Measurements from ENCODE around the gene STRN. TPM values are rescaled to one million over a fixed set of nuclear protein-coding genes. Genes with fewer than 3 reads are reported as not detected.

STRN gene
- total RNA-seq, 2 donors from 2014 or later = 29.2 to 36.0 TPM

DNA sequence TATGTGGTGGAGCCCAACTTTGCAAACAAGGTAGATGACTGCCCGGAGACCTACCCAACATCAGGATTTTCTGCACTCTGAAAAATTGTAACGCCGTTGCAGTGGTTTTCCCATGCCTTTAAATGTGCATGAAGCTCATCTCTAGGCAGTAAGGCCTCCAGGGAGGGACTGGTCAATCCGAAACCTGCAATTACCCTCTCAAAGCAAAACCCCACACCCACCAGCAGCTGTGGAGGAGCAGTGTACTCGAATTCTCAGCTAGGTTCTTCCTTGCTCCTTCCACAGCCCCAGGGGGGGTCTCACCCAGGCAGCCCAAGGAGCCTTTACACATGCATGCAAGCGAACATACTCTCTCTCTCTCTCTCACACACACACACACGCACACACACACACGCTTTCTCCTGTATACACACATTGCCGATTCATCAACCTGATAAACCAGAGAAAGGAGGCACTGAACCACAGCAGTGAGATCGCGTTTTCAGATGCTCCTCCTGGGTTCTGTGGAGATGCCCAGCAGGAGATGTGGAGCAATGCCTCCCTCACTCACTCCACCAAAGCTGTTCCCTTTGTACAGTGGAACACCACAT, 160.6 kb downstream of the STRN start:
- H3K27me3 Mint-ChIP-seq = peaks cover 15% of the 10 kb centered on the region
- H3K4me3 Mint-ChIP-seq = no peak overlapping the region
- DNase-seq (no peak), ATAC-seq (no peak)
- no peaks in the 10 kb centered on the region for H3K36me3 Mint-ChIP-seq (ENCODE audit: low read depth)
- no peaks in the 10 kb centered on the region for H3K9me3 ChIP-seq (ENCODE audit: control insufficient read depth, low read length, poor library complexity, severe bottlenecking)
- no peak overlapping the region for H3K27ac Mint-ChIP-seq
- H3K4me1 Mint-ChIP-seq = no peaks in the 10 kb centered on the region

- H3K9me3 ChIP-seq (ENCODE audit: control insufficient read depth, low read length, poor library complexity, severe bottlenecking) = no peaks in the 10 kb centered on the region
- H3K4me3 Mint-ChIP-seq = no peak overlapping the region
- peaks cover 37% of the 10 kb centered on the region for H3K27me3 Mint-ChIP-seq
- DNase-seq = no peak
- H3K4me1 Mint-ChIP-seq = no peaks in the 10 kb centered on the region
- H3K36me3 Mint-ChIP-seq (ENCODE audit: low read depth) = no peaks in the 10 kb centered on the region
- ATAC-seq = no peak
- no peak overlapping the region for H3K27ac Mint-ChIP-seq
Observed at GRCh38 chr2:36802952-36803351, 163.4 kb downstream of the STRN start.

GRCh38 chr2:36801088-36801487, 165.2 kb downstream of the STRN start:
- H3K9me3 ChIP-seq (ENCODE audit: control insufficient read depth, low read length, poor library complexity, severe bottlenecking) = no peaks in the 10 kb centered on the region
- H3K4me3 Mint-ChIP-seq = no peak overlapping the region
- peaks cover 40% of the 10 kb centered on the region for H3K27me3 Mint-ChIP-seq
- no peaks in the 10 kb centered on the region for H3K4me1 Mint-ChIP-seq
- ATAC-seq (no peak), DNase-seq (no peak)
- H3K27ac Mint-ChIP-seq = no peak overlapping the region
- peaks cover 5% of the 10 kb centered on the region for H3K36me3 Mint-ChIP-seq (ENCODE audit: low read depth)

DNA sequence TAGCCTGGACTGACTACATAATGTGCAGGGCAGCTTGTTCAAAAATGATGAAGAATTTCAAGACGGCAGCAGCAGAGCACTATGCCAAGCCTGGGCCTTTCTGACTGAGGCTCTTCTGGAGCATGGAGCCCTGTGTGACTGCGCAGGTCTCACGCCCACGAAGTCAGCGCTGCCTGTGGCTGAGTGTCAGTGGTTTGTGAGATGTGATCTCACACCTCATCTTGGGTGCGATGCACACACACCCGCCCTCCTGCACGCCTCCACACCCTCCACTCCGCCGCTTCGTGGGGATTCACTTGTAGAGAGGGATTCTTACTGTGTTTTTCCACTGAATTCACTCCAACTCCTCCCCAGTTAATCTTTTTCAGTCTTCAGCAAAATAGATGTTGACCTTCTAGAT, 166.0 kb downstream of the STRN start:
- H3K27ac Mint-ChIP-seq = no peak overlapping the region
- peaks cover 5% of the 10 kb centered on the region for H3K36me3 Mint-ChIP-seq (ENCODE audit: low read depth)
- no peaks in the 10 kb centered on the region for H3K4me1 Mint-ChIP-seq
- no peak for DNase-seq
- no peaks in the 10 kb centered on the region for H3K9me3 ChIP-seq (ENCODE audit: control insufficient read depth, low read length, poor library complexity, severe bottlenecking)
- peak overlapping the region; percentile 25 for H3K4me3 Mint-ChIP-seq
- H3K27me3 Mint-ChIP-seq = peaks cover 42% of the 10 kb centered on the region
- no peak for ATAC-seq

- H3K36me3 Mint-ChIP-seq (ENCODE audit: low read depth) = peaks cover 5% of the 10 kb centered on the region
- H3K4me1 Mint-ChIP-seq = no peaks in the 10 kb centered on the region
- H3K27ac Mint-ChIP-seq = no peak overlapping the region
- DNase-seq (no peak), ATAC-seq (no peak)
- H3K9me3 ChIP-seq (ENCODE audit: control insufficient read depth, low read length, poor library complexity, severe bottlenecking) = no peaks in the 10 kb centered on the region
- peaks cover 42% of the 10 kb centered on the region for H3K27me3 Mint-ChIP-seq
- H3K4me3 Mint-ChIP-seq = no peak overlapping the region
Observed at GRCh38 chr2:36798724-36799123, 167.6 kb downstream of the STRN start.

DNA sequence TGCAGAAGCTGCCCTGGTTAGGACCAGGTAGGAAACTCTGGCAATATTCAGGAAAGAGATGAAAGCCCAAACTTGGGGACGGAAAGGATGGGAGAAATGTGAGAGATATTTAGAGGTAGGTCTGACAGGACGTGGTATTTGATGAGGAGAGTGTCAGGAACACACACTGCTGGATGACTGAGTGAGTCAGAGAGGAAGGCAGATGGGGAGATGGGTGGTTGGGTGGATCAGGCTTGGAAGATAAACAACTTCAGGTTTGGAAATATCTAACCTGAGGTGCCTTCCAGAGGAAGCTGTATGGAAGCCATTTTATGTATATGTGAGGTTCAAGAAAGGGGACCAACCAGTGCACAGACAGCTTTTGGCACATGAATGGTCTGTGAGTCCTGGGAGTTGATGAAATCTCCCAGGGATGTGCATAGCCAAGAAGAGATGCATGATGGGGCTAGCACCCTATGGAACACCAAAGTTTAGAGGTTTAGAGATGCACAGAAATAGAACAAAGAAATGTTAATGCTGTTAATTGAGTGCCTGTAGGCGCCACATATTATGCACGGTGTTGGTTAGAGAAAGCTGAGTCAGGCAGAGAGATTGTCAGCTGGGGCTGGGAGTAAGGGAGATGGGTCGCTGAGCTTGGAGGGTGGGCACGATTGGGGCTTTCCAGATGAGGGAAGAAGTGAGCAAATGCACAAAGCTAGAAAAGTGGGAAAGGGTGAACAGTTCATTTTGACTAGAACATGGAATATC, 168.8 kb downstream of the STRN start:
- no peaks in the 10 kb centered on the region for H3K9me3 ChIP-seq (ENCODE audit: control insufficient read depth, low read length, poor library complexity, severe bottlenecking)
- Mint-ChIP-seq H3K4me3 (no peak overlapping the region), H3K36me3 (ENCODE audit: low read depth) (peaks cover 5% of the 10 kb centered on the region), H3K4me1 (no peaks in the 10 kb centered on the region), H3K27me3 (peaks cover 43% of the 10 kb centered on the region), H3K27ac (no peak overlapping the region)
- DNase-seq = no peak
- ATAC-seq = no peak

Other genes starting within 250 kb of the STRN start
- gene HEATR5B, start 117.8 kb upstream of the STRN start, total RNA-seq = 10 to 100 TPM; 30.0 to 37.6 TPM
- 1 to 10 TPM; 7.2 to 7.7 TPM for gene GPATCH11, start 118.0 kb upstream of the STRN start, total RNA-seq
- gene EIF2AK2, start 190.4 kb upstream of the STRN start, total RNA-seq = 10 to 100 TPM; 27.0 to 40.3 TPM
- gene SULT6B1, start 222.1 kb upstream of the STRN start, total RNA-seq = not detected
- 10 to 100 TPM; 23.2 to 24.1 TPM for gene CEBPZOS, start 230.0 kb upstream of the STRN start, total RNA-seq

All from T-helper 17 cell (primary cell).